NCI-H82 (cell line): ENCODE data around the gene CSMD2.

ENCODE experiments used
- DNase-seq: peaks from one replicate; lab custom pipeline; 2025; lab: John Stamatoyannopoulos, UW

CSMD2 gene

DNA sequence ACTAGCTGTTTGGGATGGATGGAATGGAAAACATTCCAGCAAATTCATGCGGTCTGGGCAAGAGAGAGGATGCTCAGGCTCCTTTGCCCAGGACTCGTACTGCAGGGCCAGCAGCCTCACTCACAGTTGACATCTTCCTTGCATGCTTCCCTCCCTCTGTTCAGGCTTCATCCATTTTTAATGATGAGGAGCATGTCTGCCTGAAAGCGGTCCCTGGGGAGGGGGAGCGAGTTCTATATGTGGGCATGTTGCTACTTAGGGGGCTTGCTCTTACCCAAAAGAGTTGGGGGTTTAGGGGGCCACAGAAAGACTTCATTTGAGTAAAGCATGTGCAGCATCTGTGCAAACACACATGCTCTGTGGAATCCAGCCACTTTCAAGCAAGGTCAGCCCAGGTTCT is 203.0 kb downstream of the CSMD2 start:
- no peak for DNase-seq

DNA sequence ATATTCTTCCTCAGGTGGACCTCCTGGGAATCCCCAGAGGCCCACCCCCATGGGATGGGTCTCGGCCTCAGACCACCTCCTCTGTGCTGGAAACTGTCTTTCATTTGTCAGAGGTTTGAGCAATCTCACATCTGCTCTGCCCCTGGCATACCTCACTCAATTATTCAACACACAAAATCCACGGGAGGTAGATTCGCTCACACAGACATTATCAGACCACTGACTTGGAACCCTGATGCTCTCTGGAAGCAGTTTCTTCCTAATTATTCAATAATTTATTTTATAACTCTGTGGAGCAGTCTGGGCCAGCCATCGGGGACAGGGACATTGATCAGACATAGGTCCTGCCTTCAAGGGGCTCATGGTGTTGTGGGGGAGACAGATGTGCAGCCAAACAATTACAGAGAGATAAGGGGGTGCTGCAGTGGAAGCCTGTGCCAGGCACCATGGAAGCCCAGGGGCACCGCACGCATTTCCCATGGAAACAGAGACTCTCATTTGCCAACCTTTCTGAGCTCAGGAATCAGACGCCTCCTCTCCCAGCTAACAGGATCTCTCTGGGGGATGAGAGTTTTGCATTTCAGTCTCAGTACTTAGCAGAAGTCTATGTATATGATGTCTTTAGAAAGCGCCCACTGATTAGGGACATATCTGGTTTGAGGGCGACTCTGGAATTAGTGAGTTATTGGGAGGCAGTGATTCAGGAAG is 204.7 kb downstream of the CSMD2 start:
- DNase-seq = no peak

DNA sequence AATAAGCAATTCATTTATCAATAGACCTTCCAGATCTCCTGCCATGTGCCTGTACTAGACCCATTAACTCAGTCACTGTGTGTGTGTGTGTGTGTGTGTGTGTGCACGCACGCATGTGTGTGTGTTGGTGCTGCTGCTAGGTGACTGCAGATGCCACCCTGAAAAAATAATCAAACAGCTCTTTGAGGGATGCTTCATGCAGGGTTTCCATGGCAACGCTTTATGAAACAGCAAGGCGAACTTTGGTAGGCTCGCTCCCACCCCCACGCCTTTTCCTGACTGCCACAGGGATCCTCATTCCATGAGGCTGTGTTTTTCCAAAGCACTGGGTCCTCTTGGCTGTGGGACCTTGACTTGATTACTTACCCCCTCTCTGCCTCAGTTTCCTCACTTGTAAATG is 207.2 kb downstream of the CSMD2 start:
- no peak for DNase-seq

DNA sequence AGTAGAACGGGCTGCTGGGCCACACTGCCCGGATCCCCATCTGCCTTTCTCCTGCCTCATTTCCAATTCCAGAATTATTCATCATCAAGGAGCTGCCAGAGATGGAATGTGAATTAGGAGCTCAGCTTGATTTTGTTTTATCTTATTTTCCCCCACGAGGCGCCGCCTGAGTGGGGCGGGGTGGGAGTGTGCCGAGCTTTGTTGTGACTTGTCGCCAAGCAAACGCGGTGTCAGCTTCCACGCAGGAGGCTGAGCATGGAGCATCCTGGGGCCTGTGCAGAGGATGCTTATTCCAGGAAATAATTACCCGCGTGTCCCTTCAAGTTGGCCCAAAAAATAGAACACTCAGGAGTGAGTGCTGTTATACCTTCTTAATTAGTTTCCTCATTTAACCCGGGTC is 209.9 kb downstream of the CSMD2 start:
- no peak for DNase-seq

DNA sequence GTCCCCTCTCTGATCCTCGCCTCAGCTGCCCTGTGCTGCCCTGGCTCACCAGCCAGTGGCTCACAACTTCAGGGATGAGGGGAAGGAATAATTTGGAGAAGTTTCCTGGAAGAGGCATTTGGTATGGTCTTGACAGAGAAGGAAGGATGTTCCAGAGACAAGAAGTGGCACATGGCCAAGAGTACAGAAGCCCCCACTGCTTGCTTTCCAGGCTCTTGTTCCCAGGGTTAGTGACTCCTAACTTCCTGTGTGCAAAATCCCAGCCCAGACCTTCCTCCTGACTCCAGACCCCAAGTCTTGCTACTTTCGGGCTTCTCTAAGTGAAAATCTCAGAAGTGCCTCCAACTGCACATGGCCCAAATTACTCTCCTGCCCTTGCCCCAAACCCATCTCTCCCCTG is 215.5 kb downstream of the CSMD2 start:
- no peak for DNase-seq

DNA sequence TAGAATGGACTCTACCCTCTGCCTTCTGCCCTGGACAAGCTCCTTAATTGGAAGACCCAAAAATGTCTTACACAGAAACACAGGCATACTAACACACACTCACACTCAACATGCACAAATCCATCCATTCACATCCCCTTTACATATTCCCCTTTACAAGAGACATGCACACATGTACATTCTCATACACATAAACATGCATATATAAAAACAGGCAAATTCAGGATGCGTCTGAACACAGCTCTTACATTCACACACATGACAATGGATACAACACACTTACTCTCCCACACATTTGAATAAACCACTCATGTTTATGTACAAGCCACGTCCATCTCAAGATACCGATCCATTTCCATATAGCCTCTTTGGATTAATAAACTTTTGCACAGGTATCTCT is 216.7 kb downstream of the CSMD2 start:
- no peak for DNase-seq

DNA sequence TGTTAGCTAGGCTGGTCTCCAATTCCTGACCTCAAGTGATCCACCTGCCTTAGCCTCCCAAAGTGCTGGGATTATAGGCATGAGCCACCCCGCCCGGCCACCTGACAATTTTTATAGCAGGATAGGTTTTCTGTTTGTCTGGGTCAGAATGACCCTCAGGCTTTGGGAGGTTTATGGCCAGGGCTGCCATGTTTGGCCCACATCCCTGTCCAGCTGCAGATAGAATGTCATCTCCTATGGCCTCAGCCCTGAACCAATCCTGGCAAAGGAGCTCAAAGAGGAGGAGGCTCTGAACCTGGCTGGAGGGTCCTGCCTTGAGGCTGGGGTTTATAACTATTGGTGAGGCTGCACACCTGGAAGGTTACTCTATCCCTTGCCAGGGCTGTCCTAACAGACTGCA is 218.2 kb downstream of the CSMD2 start:
- DNase-seq = no peak

DNA sequence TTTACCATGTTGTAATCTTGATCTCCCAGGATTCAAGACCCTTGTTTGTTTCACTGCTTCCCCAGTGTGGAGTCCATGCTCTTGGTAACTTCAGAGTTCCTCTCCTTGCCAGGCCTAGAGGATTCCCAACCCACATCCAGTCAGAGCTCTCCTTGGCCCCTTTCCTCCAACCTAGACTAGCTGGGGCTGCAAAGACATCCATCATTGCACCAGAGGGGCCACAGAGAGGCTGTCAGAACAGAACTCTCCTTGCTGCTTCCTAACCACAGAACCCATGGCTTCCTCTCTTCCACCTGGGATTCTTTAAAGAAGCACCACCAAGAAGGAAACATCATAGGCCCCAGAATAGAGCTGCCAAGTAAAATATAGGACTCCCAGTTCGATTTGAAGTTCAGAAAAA is 220.2 kb downstream of the CSMD2 start:
- DNase-seq = no peak

DNA sequence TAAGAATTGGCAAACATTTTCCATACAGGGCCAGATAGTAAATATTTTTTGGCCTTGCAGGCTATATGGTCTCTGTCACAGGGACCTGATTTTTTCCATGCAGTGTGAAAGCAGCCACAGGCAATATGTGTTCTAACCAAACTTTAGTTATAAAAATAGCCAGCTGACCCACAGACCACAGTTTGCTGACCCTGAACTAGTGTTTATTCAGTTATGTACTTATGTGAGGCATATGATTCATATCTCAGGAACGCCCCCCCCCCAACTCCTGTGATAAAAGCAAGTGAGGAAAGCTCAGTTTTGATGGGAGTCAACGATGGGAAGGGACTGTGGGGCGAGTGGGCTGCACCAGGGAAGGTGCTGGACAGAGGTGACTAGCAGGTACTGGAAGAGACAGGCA is 221.1 kb downstream of the CSMD2 start:
- DNase-seq = no peak

DNA sequence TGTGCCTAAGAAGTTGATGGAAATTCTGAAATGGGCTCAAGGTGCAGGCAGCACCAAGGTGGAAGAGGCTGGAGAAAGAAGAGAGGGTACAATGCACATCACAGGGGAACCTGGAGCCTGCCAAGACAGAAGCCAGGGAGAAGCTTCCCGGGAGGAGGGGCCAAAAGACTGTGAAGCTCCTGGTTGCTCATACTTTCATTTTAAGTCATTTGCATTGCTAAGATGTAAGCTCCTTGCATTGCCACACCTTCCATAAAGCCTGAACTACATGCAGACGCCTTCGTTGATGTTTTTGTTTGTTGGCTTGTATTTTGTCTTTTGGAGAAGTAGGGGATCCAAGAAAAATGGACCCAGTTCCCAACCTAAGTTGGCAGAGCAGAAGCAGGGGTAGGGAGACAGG is 232.2 kb downstream of the CSMD2 start:
- no peak for DNase-seq

DNA sequence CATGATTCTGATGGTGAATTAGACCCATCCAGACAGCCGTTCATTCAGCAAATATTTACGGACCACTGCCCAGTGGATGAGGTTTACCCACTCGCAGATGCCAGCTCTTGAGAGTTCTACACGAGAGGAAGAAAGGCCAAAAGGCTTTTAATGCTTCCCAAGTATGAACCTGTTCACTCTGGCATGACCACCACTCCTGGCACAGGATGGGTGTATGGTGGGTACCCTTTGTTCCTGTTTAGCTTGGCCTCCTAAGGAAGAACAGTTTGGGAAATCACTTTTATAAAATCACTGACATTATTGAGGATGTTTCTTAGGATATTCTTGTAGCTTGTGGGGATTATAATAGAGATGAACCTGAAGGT is 233.9 kb downstream of the CSMD2 start:
- no peak for DNase-seq

DNA sequence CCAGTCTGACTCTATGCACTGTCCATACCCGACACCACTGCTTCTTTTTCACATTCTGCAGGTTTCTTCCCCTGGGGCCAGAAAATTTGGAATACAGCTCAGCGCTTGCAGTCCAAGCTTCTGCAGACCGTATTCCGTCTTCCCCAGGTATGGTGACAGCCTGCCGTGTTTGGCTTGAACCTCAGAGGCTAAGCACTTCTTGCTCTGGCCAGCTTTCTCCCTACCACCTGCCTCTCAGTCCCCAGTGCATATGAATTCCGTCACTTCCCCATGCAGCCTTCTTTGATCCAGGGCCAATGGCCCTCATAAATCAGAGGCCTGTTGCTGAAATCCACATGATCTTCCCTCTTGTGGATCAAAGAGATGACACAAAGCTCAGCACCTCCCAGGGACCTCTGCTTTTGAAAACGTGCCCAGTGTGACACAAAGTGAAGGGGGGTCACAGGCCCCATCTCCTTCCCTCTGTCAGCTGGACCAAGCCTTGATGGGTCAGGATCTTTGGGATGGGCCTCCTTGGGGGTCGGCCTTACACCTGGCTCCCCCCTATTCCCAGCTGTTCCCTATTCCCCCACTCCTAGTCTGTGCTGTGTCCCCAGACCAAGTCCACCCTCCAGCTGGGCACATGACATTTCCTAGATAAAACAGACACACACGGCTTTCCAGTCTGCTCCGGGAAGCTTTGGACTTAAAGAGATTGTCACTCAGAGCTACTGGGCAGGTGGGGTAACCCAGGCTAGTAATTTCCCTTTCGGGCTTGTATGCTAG is 234.5 kb downstream of the CSMD2 start:
- DNase-seq = no peak

DNA sequence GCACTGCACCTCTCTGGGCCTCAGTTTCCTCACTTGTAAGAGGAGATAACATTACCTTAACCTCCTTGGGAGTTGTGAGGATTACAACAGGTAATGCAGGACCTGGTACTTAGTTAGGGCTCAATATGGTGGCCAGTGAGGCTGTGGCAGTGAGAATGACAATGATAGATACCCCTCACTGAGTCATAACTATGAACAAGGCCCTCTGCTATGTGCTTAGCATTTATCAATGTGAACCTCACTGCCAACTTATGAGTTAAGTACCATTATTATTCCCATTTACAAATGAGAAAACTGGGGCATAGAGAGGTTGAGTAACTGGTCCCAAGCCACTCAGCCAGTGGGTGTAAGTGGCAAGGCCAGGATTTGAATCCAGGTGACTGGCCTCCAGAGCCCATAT is 236.8 kb downstream of the CSMD2 start:
- DNase-seq = no peak

DNA sequence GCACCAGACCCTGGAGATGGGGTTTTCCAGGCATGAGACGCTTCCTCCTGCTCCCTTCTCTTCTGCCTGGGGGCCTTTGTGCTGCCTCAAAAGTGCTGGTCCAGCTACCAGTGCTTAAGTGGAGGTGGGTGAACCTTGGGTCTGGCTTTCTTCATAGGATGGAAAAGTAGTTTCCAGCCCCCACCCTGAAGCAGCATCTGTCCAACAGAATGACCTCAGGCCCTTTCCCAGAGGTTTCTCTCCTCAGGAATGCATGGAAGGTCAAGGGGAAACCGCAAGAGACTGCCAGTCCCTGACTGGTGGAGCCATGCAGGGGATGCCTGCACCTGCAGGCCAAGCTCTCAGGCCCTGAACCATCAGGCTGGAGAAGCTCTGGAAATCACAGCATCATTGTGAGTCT is 237.3 kb downstream of the CSMD2 start:
- DNase-seq = no peak

DNA sequence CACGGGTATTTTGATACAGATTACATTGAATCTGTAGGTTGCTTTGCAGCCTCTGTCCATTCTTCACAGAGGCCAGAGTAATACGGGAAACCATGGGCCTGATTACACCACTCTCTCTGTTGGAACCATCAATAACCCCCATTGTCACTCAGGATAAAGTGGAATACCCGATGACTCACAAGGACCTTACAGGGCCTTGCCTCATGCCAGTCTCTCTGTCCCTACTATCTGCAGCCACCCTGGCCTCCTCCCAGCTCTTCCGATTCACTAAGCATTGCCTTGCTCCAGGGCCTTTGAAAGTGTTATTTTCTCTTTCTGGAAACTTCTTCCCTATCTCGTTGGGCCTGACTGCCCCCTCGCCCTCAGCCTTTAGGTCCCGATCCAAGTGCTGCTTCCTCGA is 239.4 kb downstream of the CSMD2 start:
- no peak for DNase-seq

DNA sequence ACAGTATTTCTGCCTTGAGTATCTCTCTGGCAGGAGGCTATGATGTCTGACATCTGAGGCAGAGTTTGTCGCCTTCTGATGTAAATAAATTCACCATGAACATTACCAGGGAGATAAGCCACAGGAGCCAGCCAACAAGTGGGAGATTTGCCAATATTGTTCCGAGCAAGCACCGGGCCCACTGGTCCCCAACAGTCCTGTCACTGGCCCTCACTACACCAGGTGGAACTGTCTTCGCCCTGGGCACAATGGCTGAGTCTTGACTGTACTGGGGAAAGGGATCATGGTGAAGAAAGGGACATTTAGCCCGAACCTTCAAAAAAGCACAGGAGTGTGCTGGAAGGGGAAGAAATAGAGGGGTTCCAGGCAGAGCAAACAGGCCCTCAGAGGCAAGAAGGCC is 243.7 kb downstream of the CSMD2 start:
- DNase-seq = no peak

DNA sequence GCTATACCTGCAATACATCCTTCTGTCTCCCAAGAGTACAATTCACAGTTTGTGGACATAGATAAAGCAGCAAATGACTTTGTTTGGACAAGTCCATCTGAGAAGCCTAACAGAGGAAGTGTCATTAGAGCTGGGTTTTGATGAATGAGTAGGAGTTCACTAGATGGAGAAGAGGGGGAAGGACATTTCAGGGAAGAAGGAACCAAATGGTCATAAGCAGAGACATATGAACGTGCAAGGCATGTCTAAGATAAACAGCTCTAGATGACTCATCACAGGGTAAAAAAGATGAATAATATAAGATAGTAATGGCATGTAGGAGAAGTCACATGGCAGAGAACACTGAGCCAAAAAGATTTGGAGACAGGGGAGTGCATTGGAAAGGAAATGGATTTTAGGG is 246.7 kb downstream of the CSMD2 start:
- no peak for DNase-seq

DNA sequence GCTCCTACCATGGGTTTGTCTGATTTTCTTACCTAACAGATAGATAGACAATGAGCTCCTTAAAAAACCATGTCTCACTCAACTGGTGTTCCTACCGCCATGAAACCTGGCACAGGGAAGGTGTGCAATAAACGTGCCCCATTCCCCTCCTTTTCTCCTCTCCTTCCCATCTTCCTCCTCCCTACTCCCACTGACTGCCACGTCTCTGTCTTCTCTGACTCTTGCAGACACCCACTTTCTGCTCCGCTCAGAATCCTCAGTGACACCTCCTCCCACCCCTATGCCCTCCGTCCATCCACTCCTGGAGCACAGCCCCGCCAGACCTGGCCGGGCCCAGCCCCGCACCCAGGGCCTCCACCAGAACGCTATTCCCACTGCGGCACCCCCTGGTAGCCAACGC is 248.2 kb downstream of the CSMD2 start:
- no peak for DNase-seq

DNA sequence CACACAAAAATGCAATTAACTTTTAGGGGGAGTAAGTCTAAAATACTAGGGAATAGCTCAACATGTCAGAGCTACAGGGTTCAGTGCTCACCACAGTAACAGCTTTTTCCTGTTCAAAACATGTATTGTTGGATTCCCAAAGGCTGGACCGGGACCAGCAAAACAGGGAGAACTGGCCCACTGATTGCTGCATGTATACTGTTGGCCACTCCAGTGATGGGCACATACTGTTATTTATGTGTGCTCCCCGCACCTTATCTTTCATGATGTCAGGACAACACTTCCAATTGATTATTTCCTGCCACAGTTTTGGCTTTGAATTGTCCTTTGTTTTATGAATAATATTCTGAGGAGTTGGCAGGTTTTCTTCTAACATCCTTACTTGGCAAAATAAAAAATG is 250.5 kb downstream of the CSMD2 start:
- no peak for DNase-seq

DNA sequence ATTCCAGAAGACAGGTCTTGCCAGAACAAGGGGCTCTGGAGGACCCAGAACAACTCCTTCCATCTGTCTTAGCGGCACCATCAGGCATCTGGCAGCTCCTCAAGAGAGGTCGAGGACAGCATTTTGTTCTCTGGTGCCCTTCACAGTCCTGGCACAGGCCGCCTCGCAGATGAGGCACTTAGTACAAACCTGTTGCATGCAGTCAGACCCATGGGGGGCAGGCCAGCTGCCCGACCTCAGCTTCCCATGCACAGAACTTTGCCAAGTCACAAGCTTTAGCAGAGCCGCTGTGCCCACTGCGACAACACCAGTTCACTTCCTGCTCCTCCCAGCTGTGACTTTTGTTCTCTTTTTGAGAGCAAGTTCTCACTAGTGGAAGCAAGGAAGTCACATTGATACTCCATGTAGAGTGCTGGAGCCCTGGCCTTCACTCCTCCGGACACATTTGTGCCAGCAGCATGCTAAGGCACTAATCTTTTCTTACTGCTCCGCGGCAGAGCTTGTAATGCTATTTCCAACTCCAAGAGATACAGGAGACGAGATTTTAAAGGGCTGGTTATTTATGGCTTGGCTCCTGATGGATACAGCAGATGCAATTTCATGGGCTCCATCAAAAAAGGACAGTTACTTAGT is 256.6 kb downstream of the CSMD2 start:
- DNase-seq = no peak

DNA sequence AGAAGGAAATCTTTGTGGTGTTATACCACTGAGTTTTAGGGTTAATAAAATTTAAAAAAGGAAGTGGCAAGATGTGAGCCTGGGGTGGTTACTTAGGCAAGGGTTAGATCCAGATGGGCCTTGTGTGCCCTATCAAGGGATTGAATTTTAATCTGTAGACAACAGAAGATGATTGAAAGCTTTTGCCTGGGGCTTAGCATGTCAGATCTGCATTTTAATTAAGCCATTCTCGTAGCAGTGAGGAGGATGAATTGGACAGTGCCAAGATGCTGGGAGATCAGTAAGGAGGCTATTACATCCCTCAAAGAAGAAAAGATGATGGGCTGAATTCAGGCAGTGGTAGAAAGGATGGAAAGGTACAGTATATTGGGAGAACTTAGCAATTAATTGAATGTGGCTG is 258.9 kb downstream of the CSMD2 start:
- peak; percentile 84 for DNase-seq

DNA sequence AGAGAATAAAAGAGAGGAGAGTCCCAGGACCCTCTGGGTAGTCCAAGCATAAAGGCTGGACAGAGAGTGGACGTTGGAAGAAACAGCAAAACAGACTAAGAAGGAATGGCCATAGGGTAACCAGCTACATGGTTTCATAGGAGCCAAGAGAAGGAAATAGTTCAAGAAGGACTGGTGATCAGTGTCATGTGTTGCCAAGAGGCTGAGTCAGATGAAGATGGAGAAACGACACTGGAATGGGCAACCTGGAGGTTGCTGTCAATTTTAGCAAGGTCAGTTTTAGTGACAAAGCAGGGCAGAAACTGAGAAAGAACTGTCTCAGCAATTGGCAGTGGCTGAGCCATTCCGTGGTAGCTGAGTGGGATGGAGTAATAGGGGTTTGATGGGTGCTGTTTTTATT is 259.8 kb downstream of the CSMD2 start:
- no peak for DNase-seq

DNA sequence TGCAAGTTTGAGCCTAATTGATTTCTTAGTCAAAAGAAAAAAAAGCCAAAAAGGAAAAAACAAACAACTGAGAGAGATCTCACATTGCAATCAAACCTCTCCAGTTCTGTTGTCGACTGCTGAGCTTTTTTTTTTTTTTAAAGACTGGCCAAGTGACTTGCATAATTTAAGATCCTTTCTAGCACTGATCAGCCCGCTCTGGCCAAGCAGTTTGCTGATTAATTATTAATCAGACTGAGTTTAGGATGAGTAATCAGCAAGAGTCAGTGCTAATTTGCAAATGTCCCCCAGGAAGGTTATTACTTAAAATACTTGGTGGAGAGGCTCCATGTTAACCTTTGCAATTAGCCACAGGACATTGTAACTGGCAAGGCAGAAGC is 261.8 kb downstream of the CSMD2 start:
- no peak for DNase-seq
